AG09309 (cell line): Measurements from ENCODE around the gene SFT2D2.
"Not testable (repeated sequence)": the region's sequence is repeated elsewhere in the genome, so short reads cannot be mapped to it uniquely, and the experiment has no call there.

Source experiments
- DNase-seq: peaks from one replicate; pipeline ENCODE4 v3.0.0-alpha.2; 2010; ENCODE audit warnings: low read depth
- H3K4me3 ChIP-seq: 2 replicates; pipeline ENCODE4 v1.5.1; 2011; ENCODE audit warnings: mild to moderate bottlenecking, low read depth, low read length, moderate library complexity; ENCODE audit not compliant: control insufficient read depth
- TF ChIP-seq, protein P1 (sequence below): IDR thresholded peaks from 2 replicates; pipeline ENCODE4 v1.5.1; 2011; ENCODE audit warnings: mild to moderate bottlenecking, low read depth, low read length, inconsistent platforms; ENCODE audit not compliant: insufficient read depth, control insufficient read depth; ENCODE audit errors: missing control alignments

The SFT2D2 gene

DNA sequence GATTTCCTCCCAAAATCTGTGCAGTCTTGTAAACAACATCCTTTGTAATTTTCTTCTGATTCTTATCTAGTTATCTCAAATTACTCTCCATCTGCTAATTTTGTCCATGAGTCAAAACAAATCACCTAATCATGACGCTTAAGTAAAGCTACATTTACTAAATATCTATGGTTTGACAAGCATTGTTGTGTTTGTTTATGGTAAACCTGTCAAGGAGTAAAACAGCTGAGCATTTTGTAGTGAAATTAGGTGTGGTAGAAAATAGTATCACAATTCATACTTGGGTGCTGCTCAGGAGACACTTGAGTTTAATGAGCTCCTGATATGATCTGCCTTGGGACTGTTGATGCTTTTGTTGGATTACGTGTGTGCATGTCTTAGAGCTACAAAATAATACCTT lies 35.4 kb upstream of the SFT2D2 start:
- no peak overlapping the region for H3K4me3 ChIP-seq
- TF ChIP-seq, protein P1, sequence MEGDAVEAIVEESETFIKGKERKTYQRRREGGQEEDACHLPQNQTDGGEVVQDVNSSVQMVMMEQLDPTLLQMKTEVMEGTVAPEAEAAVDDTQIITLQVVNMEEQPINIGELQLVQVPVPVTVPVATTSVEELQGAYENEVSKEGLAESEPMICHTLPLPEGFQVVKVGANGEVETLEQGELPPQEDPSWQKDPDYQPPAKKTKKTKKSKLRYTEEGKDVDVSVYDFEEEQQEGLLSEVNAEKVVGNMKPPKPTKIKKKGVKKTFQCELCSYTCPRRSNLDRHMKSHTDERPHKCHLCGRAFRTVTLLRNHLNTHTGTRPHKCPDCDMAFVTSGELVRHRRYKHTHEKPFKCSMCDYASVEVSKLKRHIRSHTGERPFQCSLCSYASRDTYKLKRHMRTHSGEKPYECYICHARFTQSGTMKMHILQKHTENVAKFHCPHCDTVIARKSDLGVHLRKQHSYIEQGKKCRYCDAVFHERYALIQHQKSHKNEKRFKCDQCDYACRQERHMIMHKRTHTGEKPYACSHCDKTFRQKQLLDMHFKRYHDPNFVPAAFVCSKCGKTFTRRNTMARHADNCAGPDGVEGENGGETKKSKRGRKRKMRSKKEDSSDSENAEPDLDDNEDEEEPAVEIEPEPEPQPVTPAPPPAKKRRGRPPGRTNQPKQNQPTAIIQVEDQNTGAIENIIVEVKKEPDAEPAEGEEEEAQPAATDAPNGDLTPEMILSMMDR: no peak
- DNase-seq: no peak

DNA sequence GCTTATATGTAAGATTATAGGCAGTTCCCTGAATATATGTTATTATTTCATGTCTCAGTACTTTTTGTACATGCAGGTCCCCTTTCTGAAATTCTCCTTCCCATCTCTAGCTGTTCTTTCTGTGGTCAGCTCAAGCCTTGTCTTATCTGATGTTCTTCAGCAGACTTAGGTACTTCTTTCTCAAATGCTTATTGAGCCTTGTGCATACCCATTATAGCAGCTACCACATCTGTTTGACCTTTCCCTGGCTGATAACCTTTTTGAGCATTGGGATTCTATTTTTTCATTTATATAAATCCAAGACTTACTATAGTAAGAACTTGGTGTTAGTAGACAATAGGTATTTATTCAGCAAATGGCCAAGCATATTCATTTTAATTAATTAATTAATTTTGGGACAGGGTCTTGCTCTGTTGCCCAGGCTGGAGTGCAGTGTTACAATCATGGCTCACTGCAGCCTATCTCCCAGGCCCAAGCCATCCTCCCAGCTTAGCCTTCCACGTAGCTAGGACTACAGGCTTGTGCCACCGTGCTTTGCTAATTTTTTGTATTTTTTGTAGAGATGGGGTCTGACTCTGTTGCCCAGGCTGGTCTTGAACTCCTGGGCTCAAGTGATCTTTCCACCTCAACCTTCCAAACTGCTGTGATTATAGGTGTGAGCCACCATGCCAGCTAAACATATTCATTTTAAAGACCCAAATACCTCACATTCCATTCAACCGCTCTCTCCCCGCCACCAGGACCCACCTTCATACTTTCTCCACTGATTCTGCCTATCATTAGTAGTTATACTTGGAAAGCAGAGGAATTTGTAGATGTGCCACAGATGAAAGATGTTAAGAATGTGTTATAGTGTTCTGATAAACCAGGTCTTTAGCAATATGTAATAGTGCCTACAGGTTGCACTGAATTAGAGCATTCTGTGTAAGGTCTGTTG lies 30.3 kb upstream of the SFT2D2 start:
- TF ChIP-seq, protein P1: no peak
- no peak for DNase-seq
- H3K4me3 ChIP-seq: no peak overlapping the region

DNA sequence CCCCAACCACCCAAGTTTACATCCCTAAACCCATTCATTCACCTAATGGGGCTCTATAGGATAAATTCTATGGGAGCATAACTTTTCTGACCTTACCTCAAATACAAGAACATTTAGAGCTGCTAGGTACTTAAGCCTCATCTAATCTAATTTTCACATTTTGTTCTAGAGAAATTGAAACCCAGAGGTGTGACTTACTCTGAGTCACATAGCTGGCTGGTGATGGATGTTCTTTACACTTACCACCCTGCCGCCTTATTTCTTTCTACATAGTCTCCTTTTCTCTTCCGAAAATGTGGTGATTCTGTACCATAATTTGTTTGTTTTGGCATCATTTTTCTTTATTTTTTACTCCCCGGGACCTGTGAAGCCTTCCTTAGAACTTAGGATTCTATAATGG lies 26.7 kb upstream of the SFT2D2 start:
- TF ChIP-seq, protein P1: no peak
- H3K4me3 ChIP-seq: no peak overlapping the region

DNA sequence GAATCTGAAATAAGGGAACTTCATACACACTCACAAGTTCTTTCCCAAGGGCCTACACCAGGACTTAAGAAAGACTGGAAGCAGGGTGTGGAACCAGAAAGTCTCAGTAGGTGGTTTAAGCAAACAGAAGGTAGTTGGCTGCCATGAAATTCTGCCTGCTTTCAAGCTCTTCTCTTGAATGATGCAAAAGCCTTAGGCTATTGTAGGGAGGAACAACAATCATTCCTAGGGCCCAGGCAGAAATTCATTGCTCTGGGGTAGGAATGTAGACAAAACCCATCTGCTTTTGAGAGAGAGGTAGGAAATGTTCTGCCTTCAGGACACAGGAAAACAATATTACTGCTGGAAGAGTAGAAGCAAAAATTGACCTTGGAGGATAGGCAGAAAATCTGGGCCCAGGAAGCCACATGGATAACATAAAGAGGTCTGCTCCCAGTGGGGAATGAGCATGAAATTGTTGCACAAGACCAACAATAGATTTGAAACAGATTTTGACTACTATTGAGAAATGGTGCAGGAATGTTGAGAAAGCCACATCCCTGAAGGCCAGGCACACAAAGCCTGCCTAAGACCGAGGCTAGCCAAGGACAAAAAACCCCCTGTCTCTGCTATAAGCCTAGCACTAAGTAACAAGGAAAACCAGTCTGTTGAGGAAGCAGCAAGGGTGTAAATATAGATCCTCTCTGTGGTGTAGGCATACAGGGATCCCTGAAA lies 22.7 kb upstream of the SFT2D2 start:
- no peak overlapping the region for H3K4me3 ChIP-seq
- DNase-seq: peak; percentile 93
- TF ChIP-seq, protein P1: no peak

More for the DNA sequence above, 26.7 kb upstream of the SFT2D2 start:
- DNase-seq: no peak

DNA sequence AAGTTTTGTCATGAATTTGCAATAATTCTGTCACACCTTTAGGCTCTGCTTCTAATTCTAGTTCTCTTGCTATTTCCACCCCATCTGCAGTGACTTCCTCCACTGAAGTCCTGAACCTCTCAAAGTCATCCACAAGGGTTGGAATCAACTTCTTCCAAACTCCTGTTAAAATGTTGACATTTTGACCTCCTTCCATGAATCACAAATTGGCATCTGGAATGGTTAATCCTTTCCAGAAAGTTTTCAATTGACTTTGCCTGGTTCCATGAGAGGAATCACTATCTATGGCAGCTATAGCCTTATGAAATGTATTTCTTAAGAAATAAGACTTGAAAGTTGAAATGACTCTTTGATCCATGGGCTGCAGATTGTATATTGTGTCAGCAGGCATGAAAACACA lies 19.7 kb upstream of the SFT2D2 start:
- no peak for DNase-seq
- TF ChIP-seq, protein P1: no peak
- H3K4me3 ChIP-seq: no peak overlapping the region

DNA sequence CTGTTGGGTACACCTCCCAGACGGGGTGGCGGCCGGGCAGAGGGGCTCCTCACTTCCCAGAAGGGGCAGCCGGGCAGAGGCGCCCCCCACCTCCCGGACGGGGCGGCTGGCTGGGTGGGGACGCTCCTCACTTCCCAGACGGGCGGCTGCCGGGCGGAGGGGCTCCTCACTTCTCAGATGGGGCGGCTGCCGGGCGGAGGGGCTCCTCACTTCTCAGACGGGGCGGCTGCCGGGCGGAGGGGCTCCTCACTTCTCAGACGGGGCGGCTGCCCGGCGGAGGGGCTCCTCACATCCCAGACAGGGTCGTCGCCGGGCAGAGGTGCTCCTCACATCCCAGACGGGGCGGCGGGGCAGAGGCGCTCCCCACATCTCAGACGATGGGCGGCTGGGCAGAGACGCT lies 18.1 kb upstream of the SFT2D2 start:
- H3K4me3 ChIP-seq, DNase-seq: not testable (repeated sequence)

DNA sequence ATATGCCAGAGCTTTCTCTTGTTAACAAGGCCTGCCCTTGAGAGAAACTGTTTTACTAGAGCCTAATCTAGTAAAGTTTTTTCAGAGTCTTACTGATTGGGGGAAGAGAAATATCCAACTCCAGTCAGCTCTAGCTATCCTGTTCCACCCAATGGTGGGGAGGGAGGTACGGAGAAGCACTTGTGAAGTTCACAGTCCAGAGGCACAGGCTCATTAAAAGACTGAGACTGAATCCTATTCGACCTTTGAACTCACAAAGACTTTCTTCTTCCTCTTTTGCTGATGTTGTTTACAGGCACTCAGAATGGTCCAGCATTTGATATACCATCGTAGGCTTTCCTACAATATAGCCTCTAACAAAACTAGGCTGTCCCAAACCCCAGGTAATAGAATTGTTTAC lies 15.5 kb upstream of the SFT2D2 start:
- H3K4me3 ChIP-seq: no peak overlapping the region
- no peak for DNase-seq
- TF ChIP-seq, protein P1: no peak
